HG03025 (cell line): Measurements from ENCODE around the gene MSI2.

Experiments
- ATAC-seq: cut with Tn5 transposase; IDR thresholded peaks from one replicate; pipeline ENCODE4 v1.9.1; 2021; ENCODE audit warnings: mild to moderate bottlenecking, moderate library complexity; ENCODE audit not compliant: unreplicated experiment, low FRiP score

MSI2 gene

DNA sequence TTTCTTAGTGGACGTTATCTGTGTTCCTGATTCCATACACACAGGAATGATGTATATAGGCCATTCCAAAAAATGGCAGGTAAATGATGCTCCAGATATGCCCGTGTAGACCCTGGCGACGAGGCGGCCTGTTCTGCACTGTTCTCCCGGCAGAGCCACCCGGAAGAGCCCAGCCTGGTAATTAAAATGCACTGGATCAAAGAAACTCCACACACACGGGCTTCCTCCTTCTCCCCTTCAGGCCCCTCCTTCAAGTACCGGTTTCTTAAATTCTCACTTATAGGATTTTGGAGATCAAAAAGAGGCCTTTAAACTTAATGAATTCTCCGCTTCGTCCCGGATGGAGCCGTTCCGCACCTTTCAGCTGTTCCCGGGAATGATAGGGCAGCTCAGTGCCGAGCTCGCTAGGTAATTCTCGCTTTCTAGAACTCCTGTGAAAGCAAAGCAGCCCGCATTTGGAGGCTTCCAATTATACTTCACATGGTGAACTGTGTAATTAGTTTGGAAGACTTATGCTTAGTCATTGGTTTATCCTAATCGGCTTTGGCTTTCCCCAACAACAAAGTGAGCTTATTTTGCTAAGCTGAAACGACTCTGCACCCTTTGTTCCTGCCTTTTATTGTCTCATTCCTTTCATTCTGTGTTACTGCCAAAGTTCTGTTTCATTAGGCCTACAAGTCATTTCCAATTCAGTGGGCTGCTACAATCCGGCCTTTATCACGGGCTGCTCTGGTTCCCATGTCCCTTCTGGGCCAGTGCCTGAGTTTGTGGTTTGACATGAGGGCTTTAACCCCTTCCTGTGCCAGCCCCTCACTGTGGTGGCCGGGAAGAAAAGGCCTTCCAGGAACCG, 150.0 kb downstream of the MSI2 start:
- ATAC-seq: no peak

DNA sequence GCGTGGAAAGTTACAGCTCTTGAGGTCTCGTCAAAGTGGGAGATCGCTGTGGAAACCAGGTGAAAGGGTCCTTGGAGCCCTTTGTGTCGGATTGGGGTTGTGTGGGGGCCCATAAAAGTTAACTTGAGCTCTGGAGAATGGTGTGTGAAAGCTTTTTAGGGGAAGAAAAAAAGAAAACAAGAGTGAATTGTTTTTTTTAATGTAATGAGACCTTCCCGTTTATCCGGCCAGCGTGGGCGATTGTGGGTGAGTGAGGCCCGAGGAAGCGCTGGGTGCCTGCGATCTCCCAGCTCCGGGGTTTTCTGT, 150.6 kb downstream of the MSI2 start:
- no peak for ATAC-seq

DNA sequence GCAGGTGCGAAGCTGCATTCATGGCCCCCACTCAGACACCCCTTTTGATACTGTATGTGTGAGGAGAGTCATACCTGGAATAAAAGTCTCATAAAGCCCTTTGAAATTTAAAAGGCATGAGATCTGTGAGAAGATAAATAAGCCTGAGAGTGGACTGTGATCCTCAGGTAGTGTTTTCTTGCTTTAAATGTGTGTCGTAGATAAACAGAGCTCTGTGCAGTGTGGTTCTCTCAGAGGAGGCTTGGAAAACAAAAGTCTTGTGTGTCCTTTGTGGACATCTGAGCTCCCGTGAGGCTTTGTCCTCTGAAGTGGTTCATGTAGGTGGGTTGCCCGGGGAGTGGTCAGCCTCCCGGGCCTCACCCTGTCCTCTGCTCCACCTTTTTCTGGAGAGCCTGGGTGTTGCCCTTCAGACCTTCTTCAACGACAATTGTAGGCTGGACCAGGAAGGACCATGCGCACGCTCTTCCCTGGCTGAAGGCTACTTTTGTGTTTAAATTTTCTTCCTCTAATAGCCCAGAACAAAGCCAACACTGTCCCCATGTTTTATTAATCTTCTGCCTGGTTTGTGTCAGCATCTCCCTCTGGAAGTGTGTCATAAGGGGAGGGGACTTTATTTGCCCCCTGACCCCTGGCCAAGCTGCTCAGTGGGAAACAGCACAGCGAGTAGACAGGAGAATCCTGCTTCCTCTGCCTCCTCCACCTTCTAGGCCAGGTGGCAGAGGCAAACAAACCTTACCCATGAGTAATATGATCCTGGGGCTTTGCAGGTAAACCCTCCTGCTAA, 151.2 kb downstream of the MSI2 start:
- no peak for ATAC-seq

DNA sequence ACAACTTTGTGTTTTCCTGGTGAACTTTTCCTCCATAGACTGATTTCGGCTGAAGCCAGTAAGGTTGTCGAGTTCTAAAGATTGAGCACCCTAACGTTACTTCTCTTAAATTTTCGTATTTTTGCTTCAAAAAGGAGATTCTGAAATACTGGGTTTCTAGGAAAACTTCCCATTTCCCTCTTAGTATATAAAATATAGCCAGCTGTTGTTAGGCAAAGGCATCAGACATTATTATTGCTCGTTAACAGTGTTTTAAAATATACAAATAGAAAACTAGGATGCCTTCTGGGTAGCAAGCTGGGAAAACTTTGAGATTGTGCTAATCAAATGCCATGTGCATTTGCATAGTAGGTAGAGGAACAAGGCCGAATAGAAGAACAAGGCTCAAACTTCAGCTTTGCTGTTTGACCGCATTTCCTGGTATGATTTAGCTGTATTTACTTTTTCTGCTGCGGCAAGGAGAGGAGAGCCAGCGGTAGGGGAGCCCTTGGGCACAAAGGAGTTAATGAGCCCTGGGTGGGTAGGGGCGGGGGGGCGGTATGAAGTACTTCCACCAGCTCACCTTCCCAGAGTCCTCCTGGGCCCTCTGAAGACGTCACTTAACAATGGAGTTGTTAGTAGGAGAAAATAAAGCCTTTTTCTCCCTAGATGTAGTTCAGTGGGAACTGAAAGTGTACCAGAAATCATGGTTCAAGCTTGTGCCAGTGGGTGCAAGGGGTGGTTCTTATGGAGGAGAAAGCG, 151.9 kb downstream of the MSI2 start:
- ATAC-seq: no peak

DNA sequence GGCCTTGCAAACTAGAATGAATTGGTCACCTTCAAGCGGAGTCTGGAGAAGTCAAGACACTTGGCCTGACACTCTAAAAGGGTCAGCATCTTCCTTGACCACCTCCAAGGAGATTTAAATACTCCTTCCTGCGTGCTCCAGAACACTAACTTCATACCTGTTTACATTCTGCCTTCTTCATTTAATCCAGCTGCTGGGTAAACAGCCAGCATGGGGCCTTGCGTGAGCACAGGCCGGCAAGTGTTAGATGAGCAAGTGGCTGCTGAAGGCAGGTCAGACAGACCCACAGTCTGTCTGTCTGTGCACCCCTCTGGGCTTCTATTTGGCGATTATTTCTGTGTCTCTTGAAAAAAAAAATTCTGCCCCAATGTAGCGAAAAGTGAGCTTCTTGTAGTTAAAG, 153.8 kb downstream of the MSI2 start:
- no peak for ATAC-seq

DNA sequence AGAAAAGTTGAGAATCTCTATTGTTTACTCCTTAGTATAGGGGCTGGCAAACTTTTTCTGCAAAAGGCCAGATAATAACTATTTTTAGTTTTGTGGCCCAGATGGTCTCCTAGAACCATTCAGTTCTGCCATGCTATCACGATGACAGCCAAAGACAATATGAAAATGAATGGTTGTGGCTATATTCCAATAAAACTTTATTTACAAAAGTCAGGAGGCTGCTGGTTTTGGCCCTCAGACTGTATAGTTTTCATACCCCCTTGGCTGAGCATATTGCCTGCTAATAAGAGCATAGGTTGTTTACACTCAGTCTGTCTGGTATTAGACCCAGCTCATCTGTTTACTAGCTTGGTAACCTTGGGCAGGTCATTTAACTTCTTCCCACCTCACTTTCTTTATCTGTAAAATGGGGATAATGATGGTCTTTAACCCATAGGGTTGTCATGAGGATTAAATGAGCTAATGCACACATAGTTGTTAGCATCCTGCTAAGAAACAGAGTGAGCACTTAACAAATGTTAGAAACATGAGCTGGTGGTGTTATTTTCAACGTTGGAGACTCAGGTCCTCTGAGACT, 156.3 kb downstream of the MSI2 start:
- ATAC-seq: no peak

DNA sequence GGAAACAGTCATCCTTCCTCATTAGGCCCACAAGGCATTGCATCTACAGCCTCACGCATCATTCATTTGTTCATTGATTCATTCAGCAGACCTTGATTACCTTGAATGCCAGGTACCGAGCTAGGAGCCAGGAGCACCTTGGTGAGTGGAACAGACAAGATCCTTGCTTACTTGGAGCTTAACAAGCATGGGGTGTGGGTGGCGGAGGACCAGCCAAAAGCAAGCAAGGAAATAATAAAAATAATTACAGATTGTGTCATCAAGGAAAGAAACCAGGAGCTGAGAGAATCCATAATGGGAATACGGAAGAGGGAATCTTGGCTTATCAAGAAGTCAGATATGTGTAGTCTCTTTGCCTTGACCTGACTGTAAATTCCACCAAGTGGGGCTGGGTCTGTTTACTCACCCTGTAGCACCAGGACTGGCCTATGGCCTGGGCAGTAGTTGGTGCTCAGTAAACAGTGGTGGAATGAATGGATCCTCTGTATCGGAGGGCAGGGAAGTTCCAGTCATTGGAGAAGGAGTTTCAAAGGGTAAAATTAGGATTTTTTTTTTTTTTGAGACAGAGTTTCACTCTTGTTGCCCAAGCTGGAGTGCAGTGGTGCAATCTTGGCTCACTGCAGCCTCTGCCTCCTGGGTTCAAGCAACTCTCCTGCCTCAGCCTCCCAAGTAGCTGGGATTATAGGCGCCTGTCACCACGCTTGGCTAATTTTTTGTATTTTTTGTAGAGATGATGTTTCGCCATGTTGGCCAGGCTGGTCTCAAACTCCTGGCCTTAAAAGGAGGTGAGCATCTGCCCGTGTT, 157.7 kb downstream of the MSI2 start:
- ATAC-seq: no peak

DNA sequence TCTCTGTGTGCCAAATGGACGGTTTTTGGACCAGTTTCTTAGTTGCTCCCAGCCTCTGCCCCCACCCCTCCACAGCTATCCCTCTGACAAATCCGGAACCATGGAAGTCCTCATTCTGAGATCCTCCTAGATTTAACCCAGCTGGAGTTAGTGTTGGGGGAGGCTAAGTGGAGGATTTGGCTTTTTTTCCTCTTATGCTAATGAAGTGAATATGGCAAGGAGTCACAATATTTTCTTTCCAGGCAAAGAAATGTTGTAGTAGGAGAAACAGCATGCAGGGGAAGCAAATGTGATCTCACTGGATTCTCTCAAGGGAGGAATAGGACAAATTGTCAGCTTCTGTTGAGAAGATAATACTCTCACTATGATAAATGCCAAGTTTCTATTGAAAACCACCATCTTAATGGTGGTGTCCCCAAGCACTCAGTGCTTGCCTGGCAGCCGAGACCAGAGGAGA, 159.5 kb downstream of the MSI2 start:
- no peak for ATAC-seq

DNA sequence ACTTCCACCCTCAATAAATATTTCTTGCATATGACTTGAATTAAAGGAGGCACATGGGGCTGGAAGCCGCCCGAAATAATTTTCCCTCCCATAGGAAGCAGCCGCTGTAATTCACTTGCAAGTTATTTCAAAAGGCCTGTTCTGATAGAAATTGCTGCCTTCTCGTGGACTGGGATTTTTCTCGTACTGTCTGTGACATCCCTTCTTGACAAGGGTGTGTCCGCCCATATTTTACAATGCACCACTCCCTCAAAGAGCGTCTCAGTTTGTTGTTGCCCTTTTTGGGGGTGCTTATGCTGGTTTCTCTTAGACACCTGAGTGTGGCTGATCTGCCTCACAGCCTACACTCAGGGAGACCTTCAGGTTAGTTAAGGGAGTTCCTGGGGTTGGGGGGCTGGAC, 160.0 kb downstream of the MSI2 start:
- ATAC-seq: no peak

DNA sequence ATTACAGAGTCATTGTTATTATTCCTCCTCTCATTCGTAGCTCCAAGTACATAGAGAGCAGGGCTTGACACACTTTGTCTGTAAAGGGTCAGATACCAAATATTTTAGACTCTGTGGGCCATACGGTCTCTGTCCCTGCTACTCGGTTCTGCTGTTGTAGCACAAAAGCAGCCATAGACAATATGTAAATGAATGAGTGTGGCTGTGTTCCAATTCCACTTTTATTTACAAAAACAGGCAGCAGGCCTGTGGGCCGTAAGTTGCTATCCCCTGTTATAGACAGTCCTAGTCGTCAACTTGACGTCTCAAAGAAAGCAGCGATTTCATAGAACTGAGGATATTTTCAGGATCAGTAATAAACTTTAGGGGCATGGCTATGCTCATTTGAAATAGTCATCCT, 161.6 kb downstream of the MSI2 start:
- ATAC-seq: no peak

DNA sequence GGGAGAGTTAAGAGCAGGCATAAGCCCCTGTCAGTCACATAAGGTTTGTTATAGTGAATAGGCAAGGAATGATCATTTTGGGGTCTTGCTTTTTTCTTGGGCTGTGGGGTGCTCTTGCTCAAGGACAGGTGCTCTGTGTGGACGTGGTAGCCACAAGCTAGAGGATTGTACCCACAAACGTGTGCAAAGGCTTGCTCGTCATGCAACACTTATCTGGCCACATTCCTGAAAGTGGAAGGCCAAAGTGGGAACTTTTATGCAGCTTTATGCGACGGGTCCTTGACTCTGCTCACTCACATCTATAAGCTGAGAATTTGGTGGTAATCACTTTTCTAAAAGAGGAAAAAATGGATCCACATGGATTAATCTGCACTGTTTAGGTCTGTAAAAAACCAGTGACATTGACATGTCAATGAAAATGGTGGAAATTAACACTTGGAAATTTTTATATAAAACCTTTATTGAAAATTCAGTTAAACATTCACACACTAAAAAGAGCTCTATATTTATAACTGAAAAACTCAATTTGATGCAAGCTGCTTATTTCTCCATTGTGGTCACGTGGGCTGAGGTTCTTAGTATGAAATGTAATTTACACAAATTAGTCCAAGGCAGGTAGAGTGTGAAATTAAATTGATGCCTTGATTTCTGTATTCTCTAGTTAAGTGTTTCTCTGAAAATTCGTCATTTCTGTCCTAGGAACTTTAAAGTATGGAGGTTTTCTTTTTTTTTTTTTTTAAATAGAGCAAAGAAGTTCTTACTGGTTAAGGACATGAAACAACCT, 162.3 kb downstream of the MSI2 start:
- no peak for ATAC-seq

DNA sequence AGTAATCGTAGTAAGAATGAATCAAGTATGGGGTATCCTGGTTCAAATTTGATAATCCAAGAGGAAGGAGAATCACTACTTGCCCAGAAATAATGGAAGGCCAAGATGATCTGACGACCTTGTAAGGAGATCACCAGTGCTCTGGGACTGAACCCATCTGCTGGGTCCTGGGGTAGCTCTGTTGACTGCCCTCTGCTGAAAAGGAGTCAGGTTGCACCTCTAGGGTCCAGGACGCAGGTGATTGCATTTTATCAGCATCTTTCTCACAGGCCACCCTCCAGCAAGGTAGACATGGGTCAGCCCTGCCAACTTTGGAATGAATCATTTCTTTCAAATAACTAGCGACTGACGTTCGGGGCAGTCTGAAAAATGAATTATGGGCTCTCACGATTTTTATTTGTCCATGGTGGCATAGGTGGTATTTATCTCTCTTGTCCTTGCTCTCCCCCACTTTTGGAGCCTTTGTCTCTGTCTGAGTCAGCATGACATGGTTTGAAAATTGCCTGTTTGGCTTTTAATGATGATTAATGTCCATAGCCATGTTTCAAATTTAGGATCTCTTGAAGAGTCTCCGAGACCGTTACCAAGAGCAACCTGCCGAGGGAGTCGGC, 163.7 kb downstream of the MSI2 start:
- no peak for ATAC-seq

DNA sequence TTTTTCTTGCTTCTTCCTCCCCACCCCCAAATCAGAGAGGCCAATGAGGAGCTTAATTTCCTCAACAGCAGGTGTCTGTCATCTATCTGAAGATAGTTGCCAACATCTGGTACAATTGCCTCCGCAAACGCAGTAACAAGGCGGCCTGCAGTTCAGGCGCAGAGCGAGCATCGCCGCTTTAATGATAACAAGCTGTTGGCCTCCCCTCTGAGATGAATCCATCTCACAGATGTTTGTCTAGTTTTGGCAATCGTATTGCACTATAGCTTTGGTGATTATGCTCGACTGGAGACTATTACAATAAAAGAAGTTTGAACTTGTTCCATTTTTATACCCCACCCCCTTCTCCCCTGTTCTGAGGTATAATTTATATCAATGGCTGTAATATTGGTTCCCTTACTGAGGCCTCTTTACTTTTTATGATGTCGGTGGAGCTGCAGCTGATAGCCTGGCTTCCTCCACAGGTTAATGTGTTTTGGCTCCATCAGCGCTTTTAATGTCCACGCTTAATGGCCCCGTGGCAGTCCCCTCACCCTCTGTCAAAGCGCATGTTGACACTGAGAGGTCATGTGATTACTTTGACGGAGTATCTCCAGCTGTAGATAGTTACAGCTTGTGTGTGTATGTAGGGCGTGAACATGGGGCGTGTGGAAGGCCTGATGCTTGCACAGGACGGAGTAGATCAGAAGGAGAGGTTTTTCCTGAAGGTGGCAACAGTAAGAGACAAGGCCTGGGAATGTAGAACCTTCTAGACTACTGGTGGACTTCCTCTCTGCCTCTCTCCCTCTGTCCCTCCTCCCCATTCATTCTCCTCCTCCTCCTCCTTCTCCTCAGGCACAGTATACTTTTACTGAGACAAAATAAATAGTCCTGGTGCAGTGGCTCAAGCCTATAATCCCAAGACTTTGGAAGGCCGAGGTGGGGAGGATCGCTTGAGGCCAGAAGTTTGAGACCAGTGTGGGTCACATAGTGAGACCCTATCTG, 164.7 kb downstream of the MSI2 start:
- no peak for ATAC-seq

DNA sequence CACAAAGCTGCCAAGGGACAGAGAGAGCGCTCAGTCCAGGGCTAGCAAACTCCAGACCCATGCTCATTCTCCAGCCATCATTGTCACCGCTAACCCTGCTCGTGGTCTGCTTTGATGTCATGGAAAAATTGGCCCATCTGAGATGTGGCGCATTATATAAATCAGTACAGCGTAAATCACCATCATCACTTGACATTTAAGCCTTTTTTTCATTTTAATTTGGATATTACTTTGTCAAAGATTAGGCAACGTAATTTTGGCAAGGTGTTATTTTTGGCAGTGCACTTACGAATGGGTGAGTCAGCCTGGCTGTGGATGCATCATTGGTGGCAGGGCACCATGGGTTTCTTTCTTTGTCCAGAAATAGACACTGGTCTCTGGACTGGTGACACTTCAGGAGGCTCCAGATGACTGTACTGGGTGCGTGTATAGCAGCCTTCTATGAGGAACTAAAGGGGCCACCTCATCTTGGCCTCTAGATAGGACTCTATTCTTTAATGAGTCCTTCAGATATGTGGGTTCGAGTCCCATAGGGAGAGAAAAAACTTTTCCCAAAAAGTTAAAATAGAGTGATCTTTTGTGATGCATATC, 166.3 kb downstream of the MSI2 start:
- no peak for ATAC-seq

DNA sequence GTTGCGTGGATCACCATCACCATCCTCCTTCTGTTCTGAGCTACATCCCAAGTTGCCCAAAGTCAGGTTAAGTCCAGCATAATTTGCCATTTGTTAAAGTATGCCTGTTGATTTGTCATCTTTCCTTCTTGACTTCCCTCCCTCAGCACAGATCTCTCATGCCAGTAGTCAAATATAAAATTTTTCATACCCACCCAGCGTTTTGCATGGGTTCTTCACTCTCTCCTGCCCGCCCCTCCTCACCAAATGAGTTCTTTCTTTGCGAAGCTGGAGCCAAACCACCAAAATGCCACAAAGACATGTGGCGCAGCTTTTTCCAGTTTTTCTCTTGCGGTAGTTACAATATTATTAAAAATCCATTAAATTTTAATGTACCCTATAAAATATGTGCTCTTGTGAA, 167.2 kb downstream of the MSI2 start:
- ATAC-seq: no peak

DNA sequence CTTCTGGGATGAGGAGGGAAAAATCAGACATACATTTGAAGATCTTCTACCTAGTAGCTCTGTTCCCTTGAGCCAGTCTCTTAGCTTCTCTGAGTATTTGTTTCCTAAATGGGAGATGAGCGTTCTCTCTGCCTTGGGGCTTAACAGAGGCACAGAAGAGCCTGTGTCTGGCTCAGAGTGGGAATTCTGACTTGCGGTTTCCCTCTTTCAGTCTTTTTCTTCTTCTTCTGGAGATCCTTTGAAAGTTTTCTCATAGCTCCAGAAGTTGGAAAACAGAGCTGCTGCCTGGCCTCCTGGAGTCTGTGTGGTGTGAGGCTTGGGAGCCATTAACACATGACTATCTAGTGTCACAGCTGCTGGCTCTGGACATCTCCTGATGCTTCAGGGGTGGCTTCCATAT, 167.9 kb downstream of the MSI2 start:
- no peak for ATAC-seq

DNA sequence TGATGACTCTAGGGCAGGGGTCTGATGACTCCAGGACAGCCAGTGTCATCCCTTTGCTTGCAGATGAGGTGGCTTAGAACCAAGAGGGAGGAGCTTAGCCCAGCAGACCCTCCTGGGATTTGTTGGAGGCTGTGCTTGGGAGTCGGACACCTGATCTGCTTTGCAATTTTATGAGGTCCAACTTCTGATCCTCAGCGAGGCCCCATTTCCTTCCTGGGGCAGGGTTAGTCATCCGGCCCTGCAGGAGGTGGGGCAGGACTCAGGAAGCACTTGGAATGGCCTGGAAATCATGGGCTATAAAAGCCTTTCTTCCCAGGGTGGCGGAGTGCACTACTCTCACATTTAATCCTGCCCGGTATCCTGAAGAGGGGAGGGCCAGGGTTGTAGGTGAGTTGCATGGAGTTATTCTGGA, 168.5 kb downstream of the MSI2 start:
- ATAC-seq: no peak
